Heart left ventricle (tissue), 16 donors: ENCODE results near the gene SBNO2. TPM values are rescaled to one million over a fixed set of nuclear protein-coding genes. Genes with fewer than 3 reads are reported as not detected.

ENCODE experiments used
- ATAC-seq, 4 donors: fragments of 200-7000 bp; cut with Tn5 transposase; one replicate each; pipeline ENCODE4 v1.9.1; 2020 to 2022; ENCODE audit warnings: moderate library complexity in 4 of 4, mild to moderate bottlenecking in 3 of 4, moderate number of reproducible peaks in 1 of 4
- DNase-seq, 5 donors: peaks; one replicate each; pipeline ENCODE4 v3.0.0-alpha.2; 2020
- H3K27ac ChIP-seq, 12 donors: fragments of 200-600 bp; sonication (generic) in 4 of 12; one replicate each; pipeline versions ENCODE4 v1.5.0 to v1.8.0; 2016 to 2022; ENCODE audit warnings: mild to moderate bottlenecking in 2 of 12
- H3K27me3 ChIP-seq, 9 donors: fragments of 200-600 bp; sonication (generic) in 2 of 9; one replicate each; pipeline versions ENCODE4 v1.5.1 to v1.8.0; 2016 to 2022; ENCODE audit warnings: mild to moderate bottlenecking in 3 of 9
- H3K36me3 ChIP-seq, 9 donors: fragments of 200-600 bp; sonication (generic) in 2 of 9; one replicate each; pipeline versions ENCODE4 v1.5.0 to v1.8.0; 2018 to 2022; ENCODE audit warnings: mild to moderate bottlenecking in 2 of 9
- H3K4me1 ChIP-seq, 12 donors: fragments of 200-600 bp; sonication (generic) in 4 of 12; one replicate each; pipeline versions ENCODE4 v1.5.0 to v1.8.0; 2016 to 2022; ENCODE audit warnings: mild to moderate bottlenecking in 3 of 12
- H3K4me3 ChIP-seq, 12 donors: fragments of 200-600 bp; sonication (generic) in 4 of 12; one replicate each; pipeline versions ENCODE4 v1.5.0 to v1.8.0; 2017 to 2022; ENCODE audit warnings: mild to moderate bottlenecking in 9 of 12, moderate library complexity in 4 of 12
- H3K9me3 ChIP-seq, 12 donors: fragments of 200-600 bp; sonication (generic) in 4 of 12; one replicate each; pipeline versions ENCODE4 v1.5.0 to v1.8.0; 2016 to 2022; ENCODE audit warnings: mild to moderate bottlenecking in 1 of 12
- POLR2A ChIP-seq, 2 donors: fragments of 450-650 bp; IDR thresholded peaks; one replicate each; pipeline ENCODE4 v1.6.1; 2017; ENCODE audit warnings: antibody characterized with exemption in 2 of 2, mild to moderate bottlenecking in 2 of 2, moderate library complexity in 2 of 2
- WGBS, 4 donors: extraction: QIAGEN DNeasy Blood & Tissue Kit in 2 of 4; methylation state at CpG; one replicate each; pipeline versions ENCODE4 v1.1.5 to v1.1.7; 2013 to 2018; 5-methylcytosine and 5-hydroxymethylcytosine counted together
- intact Hi-C, 10 donors: fragments of 100-400 bp; cut with DNase I; formaldehyde crosslinking; loops; one replicate each; pipeline versions ENCODE4 v1.11.1 to v1.14.2; 2022
- polyA plus RNA-seq, 2 donors: library from polyadenylated mRNA; stranded (reverse); fragments of 200-250 nt; gene quantifications; one replicate each; pipeline ENCODE4 v1.2.3, GENCODE V29; 2013
- total RNA-seq, 9 donors: library from RNA; depleted of rRNA in 2 of 9; stranded (reverse); fragments of >200 nt in 2 of 9; fragmentation: NEBNext Ultra II Directional in 3 of 9; extraction: Animal tissue kit (Norgen Biotek cat#: 25700) in 3 of 9; gene quantifications; one replicate each; pipeline versions ENCODE4 v1.1.0 to v1.2.4, GENCODE V29; 2016 to 2023
- TF ChIP-seq, protein P1 (sequence below), 12 donors: fragments of 200-600 bp; sonication (generic) in 4 of 12; IDR thresholded peaks; one replicate each; pipeline versions ENCODE4 v1.5.0 to v1.8.0; 2018 to 2022; ENCODE audit warnings: antibody characterized with exemption in 12 of 12, mild to moderate bottlenecking in 5 of 12
- donor health status: ischemic (EF 13 %, LVEDD 7.1; RV severe dilation, severe dysfunction).
- donor health status: healthy with polysubstance abuse.
- donor health status: DM: no; HTN: yes; CAD: no.
- donor health status: DM: no; HTN: no; CAD: no.
- donor health status: ischemic (EF 25% LVEDD 6.9; RV normal size, moderate dysfunction).
- donor health status: ischemic (EF 25% LVEDD 5.7; RV mildly dilated, moderate dysfunction).
- donor health status: healthy.
- donor health status: DM: yes; HTN: yes; CAD: no.
- donor health status: ischemic (EF 35%, LVEDD 5.7; RV mildly dilated, moderate dysfunction).
- donor health status: nonischemic (EF 11% LVEDD 7.7; RV severe dilation, severe dysfunction).
- donor health status: DM: yes; HTN: yes; CAD: no.
- donor health status: PGD.
- donor health status: ischemic (EF 29% LVEDD 5.4; RV normal size, mild dysfunction).
- donor health status: nonischemic (EF 23%, LVEDD 6.1; RV moderate dilation, normal function).

SBNO2 gene
- total and polyA plus RNA-seq, 11 donors, result 9.9 to 78.9 (median 18.7) TPM

DNA sequence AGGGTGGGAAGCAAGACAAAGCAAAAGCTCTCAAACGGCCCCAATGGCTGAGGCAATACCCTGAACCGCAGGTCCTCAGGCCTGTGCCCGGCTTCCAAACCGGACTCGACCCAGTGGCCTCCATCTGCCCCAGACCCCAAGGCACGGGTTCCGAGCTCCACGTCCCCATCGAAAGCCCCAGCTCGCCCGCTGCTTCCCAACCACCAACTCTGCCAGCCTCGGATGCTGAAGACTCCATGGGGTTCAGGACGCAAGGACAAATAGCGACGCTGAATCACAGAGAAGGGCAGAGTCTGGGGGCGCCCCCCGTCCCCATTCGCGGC is 79.5 kb downstream of the SBNO2 start:
- no peak for TF ChIP-seq POLR2A (IDR thresholded peaks at IDR 0.05)
- TF ChIP-seq, protein P1, sequence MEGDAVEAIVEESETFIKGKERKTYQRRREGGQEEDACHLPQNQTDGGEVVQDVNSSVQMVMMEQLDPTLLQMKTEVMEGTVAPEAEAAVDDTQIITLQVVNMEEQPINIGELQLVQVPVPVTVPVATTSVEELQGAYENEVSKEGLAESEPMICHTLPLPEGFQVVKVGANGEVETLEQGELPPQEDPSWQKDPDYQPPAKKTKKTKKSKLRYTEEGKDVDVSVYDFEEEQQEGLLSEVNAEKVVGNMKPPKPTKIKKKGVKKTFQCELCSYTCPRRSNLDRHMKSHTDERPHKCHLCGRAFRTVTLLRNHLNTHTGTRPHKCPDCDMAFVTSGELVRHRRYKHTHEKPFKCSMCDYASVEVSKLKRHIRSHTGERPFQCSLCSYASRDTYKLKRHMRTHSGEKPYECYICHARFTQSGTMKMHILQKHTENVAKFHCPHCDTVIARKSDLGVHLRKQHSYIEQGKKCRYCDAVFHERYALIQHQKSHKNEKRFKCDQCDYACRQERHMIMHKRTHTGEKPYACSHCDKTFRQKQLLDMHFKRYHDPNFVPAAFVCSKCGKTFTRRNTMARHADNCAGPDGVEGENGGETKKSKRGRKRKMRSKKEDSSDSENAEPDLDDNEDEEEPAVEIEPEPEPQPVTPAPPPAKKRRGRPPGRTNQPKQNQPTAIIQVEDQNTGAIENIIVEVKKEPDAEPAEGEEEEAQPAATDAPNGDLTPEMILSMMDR (IDR thresholded peaks at IDR 0.05), result no peak
- H3K4me3 ChIP-seq, result peak overlapping the region; percentile 67 to 97 (median 88)
- WGBS, 4 donors, result 0 to 2% (median 1%) methylated on average over 9 to 19 of the region's 19 CpGs
- ATAC-seq (no peak), DNase-seq (no peak)
- peaks cover 5 to 48% (median 22%) of the 10 kb centered on the region in 12 donors for H3K4me1 ChIP-seq
- peaks cover 0 to 1% (median 0%) of the 10 kb centered on the region in 12 donors for H3K9me3 ChIP-seq
- peak overlapping the region in 10 of 12 donors; percentile 65 to 88 (median 80) for H3K27ac ChIP-seq
- no peaks in the 10 kb centered on the region for H3K27me3 ChIP-seq
- intact Hi-C loops, result loop anchor here in 1 of 10 donors (5.0 kb wide), 2 partner anchors 52 to 67 kb away; partner anchors contain the start of genes ABCA7 and CNN2
- H3K36me3 ChIP-seq, result peaks cover 0 to 41% (median 33%) of the 10 kb centered on the region in 9 donors

DNA sequence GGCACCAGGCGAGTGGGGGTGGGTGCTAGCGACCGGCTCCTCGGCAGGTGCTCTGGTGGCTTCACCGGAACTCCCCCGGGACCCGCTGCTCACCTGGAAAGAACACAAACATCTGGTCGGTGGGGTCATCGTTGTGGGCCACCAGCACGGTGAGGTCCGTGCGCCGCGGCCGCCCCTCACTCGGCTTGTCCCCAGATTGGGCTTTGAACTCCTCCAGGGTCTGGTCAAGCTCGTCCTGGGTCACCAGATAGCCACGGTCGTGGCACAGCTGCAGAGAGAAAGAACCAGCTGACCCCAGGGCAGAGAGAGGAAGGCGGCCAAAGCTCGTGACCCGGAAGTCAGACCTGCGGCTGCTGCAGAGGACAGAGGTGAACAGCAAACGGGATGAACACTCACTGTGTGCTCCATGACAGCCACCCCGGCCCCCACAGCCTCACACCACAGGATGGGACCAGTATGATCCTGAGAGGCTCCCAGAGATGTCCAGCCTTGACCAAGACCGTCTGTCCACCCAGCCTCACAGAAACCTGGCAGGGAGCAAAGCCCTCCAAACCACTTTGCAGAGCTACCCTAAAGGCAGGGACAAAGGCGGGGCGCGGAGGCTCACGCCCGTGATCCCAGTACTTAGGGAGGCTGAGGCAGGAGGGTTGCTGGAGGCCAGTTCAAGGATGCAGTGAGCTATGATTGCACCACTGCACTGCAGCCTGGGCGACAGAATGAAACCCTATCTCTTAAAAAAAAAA is 80.1 kb downstream of the SBNO2 start:
- intact Hi-C loops, result loop anchor here in 1 of 10 donors (5.0 kb wide), 2 partner anchors 52 to 67 kb away; partner anchors contain the start of genes ABCA7 and CNN2
- H3K27me3 ChIP-seq, result no peaks in the 10 kb centered on the region
- peak overlapping the region; percentile 67 to 97 (median 88) for H3K4me3 ChIP-seq
- no peaks in the 10 kb centered on the region for H3K9me3 ChIP-seq
- DNase-seq (peak in 1 of 5 donors; percentile 24), ATAC-seq (no peak)
- peaks cover 0 to 47% (median 40%) of the 10 kb centered on the region in 9 donors for H3K36me3 ChIP-seq
- peak overlapping the region in 3 of 12 donors; percentile 77 to 88 (median 83) for H3K27ac ChIP-seq
- WGBS, 4 donors, result 65 to 67% (median 66%) methylated on average over 28 to 32 of the region's 32 CpGs
- H3K4me1 ChIP-seq, result peaks cover 5 to 48% (median 16%) of the 10 kb centered on the region in 12 donors
- TF ChIP-seq POLR2A (IDR thresholded peaks at IDR 0.05), result no peak
- TF ChIP-seq, protein P1 (IDR thresholded peaks at IDR 0.05), result no peak

DNA sequence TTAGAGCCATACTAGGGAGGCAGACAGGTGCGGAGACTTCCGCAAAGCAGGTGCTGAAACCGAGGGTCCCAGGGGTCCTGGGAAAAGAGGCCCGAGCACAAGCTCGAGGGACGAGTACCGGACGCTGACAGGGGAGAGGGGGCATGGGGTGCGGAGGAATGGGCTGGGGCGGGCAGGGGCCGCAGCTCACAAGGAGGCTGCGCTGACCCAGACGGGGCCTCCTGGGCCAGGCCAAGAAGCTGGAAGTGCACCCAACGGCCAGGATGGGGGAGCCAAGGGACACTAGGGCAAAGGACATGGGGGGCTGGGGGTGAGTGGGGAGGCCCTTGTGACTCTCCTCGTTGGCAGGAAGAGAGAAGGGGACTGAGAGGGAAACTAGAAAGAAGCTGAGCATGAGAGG is 80.7 kb downstream of the SBNO2 start:
- TF ChIP-seq, protein P1 (IDR thresholded peaks at IDR 0.05), result no peak
- TF ChIP-seq POLR2A (IDR thresholded peaks at IDR 0.05), result no peak
- peaks cover 5 to 48% (median 13%) of the 10 kb centered on the region in 12 donors for H3K4me1 ChIP-seq
- no peak overlapping the region for H3K27ac ChIP-seq
- intact Hi-C loops, result loop anchor here in 1 of 10 donors (5.0 kb wide), 2 partner anchors 51 to 66 kb away; partner anchors contain the start of genes ABCA7 and CNN2
- peaks cover 0 to 54% (median 44%) of the 10 kb centered on the region in 9 donors for H3K36me3 ChIP-seq
- H3K9me3 ChIP-seq, result no peaks in the 10 kb centered on the region
- H3K4me3 ChIP-seq, result peak overlapping the region in 5 of 12 donors; percentile 67 to 97 (median 88)
- DNase-seq, result peak in 1 of 5 donors; percentile 20
- no peaks in the 10 kb centered on the region for H3K27me3 ChIP-seq
- 82 to 86% (median 84%) methylated on average over 15 of the region's 15 CpGs for WGBS, 4 donors
- ATAC-seq, result no peak

DNA sequence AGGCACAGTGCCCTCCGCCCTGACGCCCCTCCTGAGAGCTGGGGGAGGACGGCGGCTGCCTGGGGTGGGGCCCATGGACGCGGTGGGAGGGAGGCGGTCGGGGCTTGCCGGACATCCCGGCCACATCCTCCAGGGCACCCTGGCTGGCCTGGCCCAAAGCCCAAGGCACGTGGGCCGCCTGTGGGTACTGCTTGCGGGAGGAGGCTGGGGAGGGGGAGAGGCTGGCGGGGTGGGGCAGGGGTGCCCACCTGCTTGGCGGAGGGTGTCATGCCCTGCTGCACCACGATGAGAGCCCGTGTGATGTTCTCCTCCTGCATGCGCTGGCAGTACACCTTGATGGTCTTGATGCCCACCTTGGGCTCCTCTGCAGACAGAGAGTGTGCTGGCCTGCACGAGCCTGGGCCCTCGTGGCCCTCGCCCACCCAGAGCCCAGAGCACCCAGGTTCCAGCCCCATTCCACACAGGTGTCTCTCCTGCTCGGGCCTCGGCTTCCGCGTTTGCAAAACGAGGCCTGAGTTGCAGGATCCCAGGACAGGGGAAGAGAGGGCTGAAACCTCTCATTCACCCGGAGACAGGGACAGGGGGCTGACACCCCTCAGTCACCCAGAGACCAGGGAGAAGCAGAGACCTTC is 82.4 kb downstream of the SBNO2 start:
- Histone ChIP-seq H3K4me3 (no peak overlapping the region), H3K9me3 (no peaks in the 10 kb centered on the region), H3K27ac (no peak overlapping the region), H3K27me3 (no peaks in the 10 kb centered on the region), H3K36me3 (peaks cover 0 to 66% (median 47%) of the 10 kb centered on the region in 9 donors), H3K4me1 (peaks cover 5 to 64% (median 14%) of the 10 kb centered on the region in 12 donors)
- ATAC-seq, result no peak
- TF ChIP-seq, protein P1 (IDR thresholded peaks at IDR 0.05), result no peak
- TF ChIP-seq POLR2A (IDR thresholded peaks at IDR 0.05), result no peak
- no peak for DNase-seq
- intact Hi-C loops, result loop anchor here in 1 of 10 donors (5.0 kb wide), 2 partner anchors 49 to 64 kb away; partner anchors contain the start of genes ABCA7 and CNN2
- 77 to 96% (median 88%) methylated on average over 10 to 27 of the region's 27 CpGs for WGBS, 4 donors
